DND-41 (cell line): ENCODE measurements around the gene COTL1.
"Not testable (repeated sequence)": the region's sequence is repeated elsewhere in the genome, so short reads cannot be mapped to it uniquely, and the experiment has no call there.

Source experiments
- ATAC-seq: fragments of 200-7000 bp; cut with Tn5 transposase; 3 replicates; pipeline ENCODE4 v1.9.1; 2021; ENCODE audit warnings: low read depth; ENCODE audit not compliant: insufficient read depth
- DNase-seq: peaks from one replicate; pipeline ENCODE4 v3.0.0-alpha.2; 2020
- H2AFZ ChIP-seq: 2 replicates; pipeline ENCODE4 v1.6.0; 2012; ENCODE audit warnings: low read depth, low read length
- H3K27ac ChIP-seq: 2 replicates; pipeline ENCODE4 v1.5.1; 2012; ENCODE audit warnings: low read length, inconsistent platforms
- H3K27me3 ChIP-seq: fragments of 200-600 bp; sonication (generic); 2 replicates; pipeline ENCODE4 v1.6.0; 2012; ENCODE audit warnings: low read length, mild to moderate bottlenecking, inconsistent platforms; ENCODE audit not compliant: insufficient read depth, poor library complexity
- H3K36me3 ChIP-seq: 2 replicates; pipeline ENCODE4 v1.5.1; 2012; ENCODE audit warnings: low read length, inconsistent platforms; ENCODE audit not compliant: insufficient read depth
- H3K4me1 ChIP-seq: 2 replicates; pipeline ENCODE4 v1.5.1; 2012; ENCODE audit warnings: mild to moderate bottlenecking, low read length; ENCODE audit not compliant: insufficient read depth
- H3K4me2 ChIP-seq: 2 replicates; pipeline ENCODE4 v1.6.0; 2012; ENCODE audit warnings: mild to moderate bottlenecking, moderate library complexity, low read length, inconsistent platforms; ENCODE audit not compliant: insufficient read depth
- H3K4me3 ChIP-seq, 2 experiments: fragments of 200-600 bp in 1 of 2; shearing (Covaris generic) in 1 of 2; 2 replicates each; pipeline ENCODE4 v1.5.1; 2012 to 2016; ENCODE audit warnings: inconsistent platforms in 2 of 2, low read length in 2 of 2, mild to moderate bottlenecking in 2 of 2, low read depth in 1 of 2, moderate library complexity in 1 of 2
- H3K79me2 ChIP-seq: 2 replicates; pipeline ENCODE4 v1.6.0; 2012; ENCODE audit warnings: low read length, inconsistent platforms; ENCODE audit not compliant: insufficient read depth
- H3K9ac ChIP-seq: 2 replicates; pipeline ENCODE4 v1.6.0; 2012; ENCODE audit warnings: low read depth, mild to moderate bottlenecking, inconsistent platforms, low read length, moderate library complexity
- H3K9me3 ChIP-seq: 2 replicates; pipeline ENCODE4 v1.5.1; 2012; ENCODE audit warnings: low read length, moderate library complexity, mild to moderate bottlenecking, inconsistent platforms; ENCODE audit not compliant: insufficient read depth, severe bottlenecking
- H4K20me1 ChIP-seq: 2 replicates; pipeline ENCODE4 v1.6.0; 2012; ENCODE audit warnings: low read length; ENCODE audit not compliant: insufficient read depth
- CTCF ChIP-seq: IDR thresholded peaks from 2 replicates; pipeline ENCODE4 v1.5.1; 2012; ENCODE audit warnings: borderline replicate concordance, low read length, moderate library complexity, mild to moderate bottlenecking; ENCODE audit not compliant: poor library complexity, severe bottlenecking; ENCODE audit errors: extremely low read depth
- EZH2 ChIP-seq: IDR thresholded peaks from 3 replicates; pipeline ENCODE4 v1.6.1; 2012; ENCODE audit warnings: borderline replicate concordance, low read depth, mild to moderate bottlenecking, moderate library complexity, low read length, inconsistent platforms; ENCODE audit not compliant: severe bottlenecking

COTL1 gene

GRCh38 chr16:84527532-84528269 is 90.2 kb downstream of the COTL1 start:
- peaks cover 6% of the 10 kb centered on the region for H3K27me3 ChIP-seq
- H3K9me3 ChIP-seq = peaks cover 3% of the 10 kb centered on the region
- no peak overlapping the region for H3K9ac ChIP-seq
- no peaks in the 10 kb centered on the region for H3K36me3 ChIP-seq
- H4K20me1 ChIP-seq = no peaks in the 10 kb centered on the region; the same call in 1 of the 2 replicates
- no peak overlapping the region for H3K4me3 ChIP-seq
- TF ChIP-seq CTCF = no peak
- TF ChIP-seq EZH2 = no peak
- H2AFZ ChIP-seq = no peak overlapping the region
- H3K4me2 ChIP-seq = no peak overlapping the region
- H3K79me2 ChIP-seq = no peaks in the 10 kb centered on the region
- no peak for ATAC-seq
- no peak for DNase-seq
- H3K4me1 ChIP-seq = no peaks in the 10 kb centered on the region
- H3K27ac ChIP-seq = no peak overlapping the region

GRCh38 chr16:84526794-84527531 is 90.9 kb downstream of the COTL1 start:
- Histone ChIP-seq H4K20me1 (no peaks in the 10 kb centered on the region; the same call in 1 of the 2 replicates), H3K79me2 (no peaks in the 10 kb centered on the region), H3K4me3 (no peak overlapping the region), H3K9ac (no peak overlapping the region), H3K9me3 (peaks cover 3% of the 10 kb centered on the region), H3K4me1 (no peaks in the 10 kb centered on the region), H2AFZ (no peak overlapping the region; the same call in 1 of the 2 replicates), H3K4me2 (no peak overlapping the region), H3K27ac (no peak overlapping the region), H3K27me3 (peaks cover 6% of the 10 kb centered on the region), H3K36me3 (no peaks in the 10 kb centered on the region)
- DNase-seq (no peak), ATAC-seq (no peak)
- TF ChIP-seq EZH2 (no peak), CTCF (no peak)

GRCh38 chr16:84524941-84525581 is 92.8 kb downstream of the COTL1 start:
- H3K4me2 ChIP-seq, H4K20me1 ChIP-seq, H3K4me1 ChIP-seq, DNase-seq, H3K36me3 ChIP-seq, H3K9me3 ChIP-seq, ATAC-seq, H3K79me2 ChIP-seq, H3K27ac ChIP-seq, H3K9ac ChIP-seq, H2AFZ ChIP-seq, H3K4me3 ChIP-seq: not testable (repeated sequence)
- H3K27me3 ChIP-seq = peaks cover 15% of the 10 kb centered on the region
